HepG2 (cell line): Measurements from ENCODE around the gene AKR7A2. TPM values are rescaled to one million over a fixed set of nuclear protein-coding genes. Genes with fewer than 3 reads are reported as not detected.

Source experiments
- ATAC-seq: fragments of 200-7000 bp; cut with Tn5 transposase; 3 replicates; pipeline ENCODE4 v1.9.1; 2020; ENCODE audit warnings: mild to moderate bottlenecking, moderate library complexity
- BruUV-seq: library from RNA; stranded (reverse); fragments of 400-500 nt; replicated peaks from 2 replicates; lab custom pipeline; 2021; lab: Mats Ljungman, UMichigan
- CTCF ChIA-PET: fragments of 300-600 bp; formaldehyde crosslinking; extraction: SDS; loops from one replicate; lab custom pipeline; 2021; ENCODE audit warnings: low total read pairs, inconsistent platforms, low intra/inter-chr PET ratio; lab: Yijun Ruan, JAX
- POLR2A ChIA-PET: fragments of 350-600 bp; sonication (Branson Sonifier 250); formaldehyde crosslinking; loops from one replicate; lab custom pipeline; 2020; ENCODE audit warnings: antibody characterized with exemption, inconsistent platforms; lab: Yijun Ruan, JAX
- DNase-seq: peaks from one replicate; pipeline ENCODE4 v3.0.0-alpha.2; 2015; ENCODE audit warnings: low spot score
- FAIRE-seq: peaks from 3 replicates; lab custom pipeline; 2011; peaks lifted over from hg19 to GRCh38; lab: Jason Lieb, UNC
- H2AFZ ChIP-seq: one replicate; pipeline ENCODE4 v1.6.1; 2011; ENCODE audit warnings: low read length, inconsistent platforms
- H3K27ac ChIP-seq: fragments of 300-600 bp; 3 replicates; pipeline ENCODE4 v1.8.0; 2011; ENCODE audit warnings: mixed run types, mild to moderate bottlenecking, mixed read lengths, low read length, inconsistent platforms; ENCODE audit not compliant: insufficient read depth; ENCODE audit errors: extremely low read length
- H3K27me3 ChIP-seq, 2 experiments: fragments of 200-600 bp in 1 of 2; 2 replicates in 1 of 2; 3 replicates in 1 of 2; pipeline versions ENCODE4 v1.6.0 to v1.8.0; 2011; ENCODE audit warnings: low read length in 2 of 2, mild to moderate bottlenecking in 2 of 2, moderate library complexity in 2 of 2, inconsistent platforms in 1 of 2; ENCODE audit not compliant: insufficient read depth in 2 of 2, control insufficient read depth in 1 of 2
- H3K36me3 ChIP-seq, 2 experiments: fragments of 200-600 bp in 1 of 2; replicated peaks in 1 of 2; 2 replicates in 1 of 2; 3 replicates in 1 of 2; pipeline versions ENCODE4 v1.5.1 to v1.8.0; 2011; ENCODE audit warnings: low read length in 2 of 2, inconsistent platforms in 1 of 2; ENCODE audit not compliant: insufficient read depth in 2 of 2, control insufficient read depth in 1 of 2
- H3K4me1 ChIP-seq: 2 replicates; pipeline ENCODE4 v1.5.1; 2012; ENCODE audit warnings: low read length, inconsistent platforms; ENCODE audit not compliant: insufficient read depth
- H3K4me2 ChIP-seq: 2 replicates; pipeline ENCODE4 v1.6.0; 2011; ENCODE audit warnings: low read depth, low read length, inconsistent platforms
- H3K4me3 ChIP-seq, 3 experiments: fragments of 200-600 bp in 1 of 3; sonication (generic), shearing (Covaris generic) in 1 of 3; replicated peaks in 1 of 3; 2 replicates each; pipeline ENCODE4 v1.5.1; 2011 to 2016; ENCODE audit warnings: low read length in 3 of 3, inconsistent platforms in 2 of 3, low read depth in 2 of 3, mild to moderate bottlenecking in 2 of 3, control low read depth in 1 of 3, mixed read lengths in 1 of 3; ENCODE audit not compliant: insufficient read depth in 1 of 3
- H3K79me2 ChIP-seq: one replicate; pipeline ENCODE4 v1.6.1; 2011; ENCODE audit warnings: low read length, inconsistent platforms; ENCODE audit not compliant: insufficient read depth
- H3K9ac ChIP-seq: 2 replicates; pipeline ENCODE4 v1.6.0; 2011; ENCODE audit warnings: mild to moderate bottlenecking, low read depth, low read length, inconsistent platforms; ENCODE audit not compliant: insufficient read depth
- H3K9me3 ChIP-seq: 2 replicates; pipeline ENCODE4 v1.5.1; 2012; ENCODE audit warnings: mild to moderate bottlenecking, low read length
- H4K20me1 ChIP-seq: 2 replicates; pipeline ENCODE4 v1.6.0; 2011; ENCODE audit warnings: inconsistent platforms, mild to moderate bottlenecking, low read length, moderate library complexity; ENCODE audit not compliant: insufficient read depth
- ARNT ChIP-seq: fragments of 450-650 bp; IDR thresholded peaks from 2 replicates; pipeline ENCODE4 v1.6.1; 2017
- HOXA9 ChIP-seq: sonication (generic); formaldehyde crosslinking; IDR thresholded peaks from 2 replicates; pipeline ENCODE4 v1.8.1; 2022; ENCODE audit warnings: missing genetic modification reagents, mild to moderate bottlenecking, moderate library complexity, borderline replicate concordance
- YEATS2 ChIP-seq: sonication (generic); formaldehyde crosslinking; IDR thresholded peaks from 2 replicates; pipeline ENCODE4 v1.4.0; 2020; ENCODE audit warnings: missing genetic modification reagents, borderline replicate concordance
- ZFP62 ChIP-seq: sonication (generic); formaldehyde crosslinking; IDR thresholded peaks from 2 replicates; pipeline ENCODE4 v1.4.0; 2020; ENCODE audit warnings: missing genetic modification reagents
- ZHX1 ChIP-seq: sonication (generic); formaldehyde crosslinking; IDR thresholded peaks from 2 replicates; pipeline ENCODE4 v1.8.1; 2022; ENCODE audit warnings: low read depth, mild to moderate bottlenecking, missing genetic modification reagents
- ZNF326 ChIP-seq: sonication (generic); formaldehyde crosslinking; IDR thresholded peaks from 2 replicates; pipeline ENCODE4 v1.4.0; 2020; ENCODE audit warnings: missing genetic modification reagents, borderline replicate concordance
- ZSCAN20 ChIP-seq: sonication (generic); formaldehyde crosslinking; IDR thresholded peaks from 2 replicates; pipeline ENCODE4 v1.4.0; 2020; ENCODE audit warnings: missing genetic modification reagents, mild to moderate bottlenecking, borderline replicate concordance
- WGBS: methylation state at CpG from one replicate; pipeline ENCODE4 v1.1.6; 2017; ENCODE audit warnings: low lambda C conversion rate; 5-methylcytosine and 5-hydroxymethylcytosine counted together
- in situ Hi-C: cut with HindIII; loops from 2 replicates; pipeline ENCODE4 v1.10.0; 2017; ENCODE audit warnings: low pct_unique_long_range_greater_than_20kb; ENCODE audit not compliant: extremely low pct_ligation_motif_present
- intact Hi-C: fragments of 100-400 bp; cut with micrococcal nuclease; formaldehyde crosslinking; loops from one replicate; pipeline ENCODE4 v1.10.0; 2022; ENCODE audit not compliant: unreplicated experiment
- polyA plus RNA-seq, 8 experiments: library from polyadenylated mRNA; depleted of rRNA in 3 of 8; stranded (reverse) in 7 of 8; unstranded in 1 of 8; fragments of >200 nt; fragmentation: Illumina TruSeq in 4 of 8; extraction: Trizol in 4 of 8; gene quantifications; 2 replicates each; pipeline versions ENCODE4 v1.2.1 to v1.2.3, GENCODE V29; 2011 to 2016; ENCODE audit warnings: low read depth in 4 of 8, missing spikeins in 1 of 8, mixed read lengths in 1 of 8; ENCODE audit not compliant: insufficient read depth in 1 of 8
- total RNA-seq, 5 experiments: library from RNA; depleted of rRNA; stranded (reverse); fragments of >200 nt; fragmentation: Illumina TruSeq; extraction: Trizol; gene quantifications; 2 replicates each; pipeline ENCODE4 v1.2.3, GENCODE V29; 2016; ENCODE audit warnings: low read depth in 1 of 5

AKR7A2 gene
- total and polyA plus RNA-seq, 2 of the 13 experiments (the other 11 are each of a cell fraction or from before 2014, with no cell fraction given): 45.2 to 75.6 TPM

DNA sequence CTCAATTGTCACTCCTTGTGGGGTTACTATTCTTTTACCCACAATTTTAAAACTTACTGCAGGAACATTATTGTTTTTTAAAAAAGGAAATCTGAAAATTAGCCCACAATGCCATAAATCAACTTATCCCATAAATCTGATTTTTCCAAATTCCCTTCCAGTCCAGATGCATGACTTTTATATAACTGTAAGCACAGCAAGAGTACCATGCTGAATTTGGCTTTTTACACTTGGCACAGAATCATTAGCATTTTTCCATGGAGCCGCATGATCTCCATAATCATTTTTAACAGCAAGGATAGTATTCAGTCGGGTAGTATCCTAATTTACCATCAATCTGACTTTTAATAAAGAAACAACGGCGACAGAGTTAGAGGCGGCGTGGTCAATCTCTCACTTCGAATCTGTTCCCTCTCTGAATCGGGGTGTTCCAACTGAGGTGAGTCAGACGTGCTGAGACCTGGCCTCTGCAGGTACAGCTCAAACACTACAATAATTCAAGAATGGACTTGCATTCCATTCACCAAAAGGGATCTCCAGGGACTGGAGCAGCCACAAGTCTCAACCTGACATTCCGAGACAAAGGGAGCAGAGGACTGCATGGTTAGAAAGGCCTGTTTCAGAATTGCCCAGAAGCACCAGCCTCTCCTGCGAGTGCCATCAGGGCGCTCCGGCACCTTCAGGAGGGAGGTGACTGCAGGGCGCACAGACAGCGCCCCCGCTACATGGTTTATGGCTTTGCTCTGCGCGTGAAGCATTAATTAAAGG is 49.1 kb upstream of the AKR7A2 start:
- in situ Hi-C loops: no loop called here
- POLR2A ChIA-PET: no interaction called here
- TF ChIP-seq ZFP62 (CRISPR knock-in tag): no peak
- TF ChIP-seq YEATS2 (CRISPR knock-in tag): no peak
- no peak for TF ChIP-seq HOXA9 (CRISPR knock-in tag)
- no peak for TF ChIP-seq ARNT
- no peak for TF ChIP-seq ZHX1 (CRISPR knock-in tag)
- TF ChIP-seq ZSCAN20 (CRISPR knock-in tag): no peak
- no peak for TF ChIP-seq ZNF326 (CRISPR knock-in tag)
- TF ChIP-seq, all 625 proteins: peak for 0
- no peak for ATAC-seq
- H3K36me3 ChIP-seq: peaks cover 21 to 39% of the 10 kb centered on the region in 2 experiments
- no peak overlapping the region for H3K27ac ChIP-seq
- no peak for FAIRE-seq
- intact Hi-C loops: no loop called here
- DNase-seq: no peak
- H2AFZ ChIP-seq: no peak overlapping the region
- CTCF ChIA-PET: no interaction called here
- no peak overlapping the region for H3K4me2 ChIP-seq
- H3K4me3 ChIP-seq: no peak overlapping the region
- no peaks in the 10 kb centered on the region for H4K20me1 ChIP-seq
- H3K27me3 ChIP-seq: no peaks in the 10 kb centered on the region
- H3K9me3 ChIP-seq: no peaks in the 10 kb centered on the region
- WGBS: 95% methylated on average over 17 of the region's 18 CpGs
- H3K79me2 ChIP-seq: no peaks in the 10 kb centered on the region
- H3K4me1 ChIP-seq: peaks cover 15% of the 10 kb centered on the region; the same call in 1 of the 2 replicates
- BruUV-seq: no TSS peak
- H3K9ac ChIP-seq: no peak overlapping the region
